Suprapubic skin (tissue), 4 donors: ENCODE results near the gene RPN2. TPM values are rescaled to one million over a fixed set of nuclear protein-coding genes. Genes with fewer than 3 reads are reported as not detected.
"Not testable (repeated sequence)": the region's sequence is repeated elsewhere in the genome, so short reads cannot be mapped to it uniquely, and the experiment has no call there.

Experiments used
- DNase-seq, 2 donors: peaks; one replicate each; pipeline ENCODE4 v3.0.0-alpha.2; 2019; ENCODE audit warnings: low spot score in 2 of 2
- H3K27ac ChIP-seq: fragments of 200-600 bp; sonication (generic); one replicate; pipeline ENCODE4 v1.5.1; 2019
- H3K27me3 ChIP-seq: fragments of 200-600 bp; sonication (generic); one replicate; pipeline ENCODE4 v1.5.1; 2019
- H3K36me3 ChIP-seq: fragments of 200-600 bp; sonication (generic); one replicate; pipeline ENCODE4 v1.5.1; 2019
- H3K4me1 ChIP-seq: fragments of 200-600 bp; sonication (generic); one replicate; pipeline ENCODE4 v1.5.1; 2019
- H3K4me3 ChIP-seq: fragments of 200-600 bp; sonication (generic); one replicate; pipeline ENCODE4 v1.5.1; 2019; ENCODE audit warnings: mild to moderate bottlenecking
- H3K9me3 ChIP-seq: fragments of 200-600 bp; sonication (generic); one replicate; pipeline ENCODE4 v1.5.1; 2019
- EP300 ChIP-seq: sonication (generic); formaldehyde crosslinking; IDR thresholded peaks from one replicate; pipeline ENCODE4 v1.6.1; 2017; ENCODE audit warnings: antibody characterized with exemption
- POLR2A ChIP-seq, 2 donors: fragments of 450-650 bp; IDR thresholded peaks; one replicate each; pipeline ENCODE4 v1.6.1; 2017; ENCODE audit warnings: antibody characterized with exemption in 2 of 2, mild to moderate bottlenecking in 2 of 2, moderate library complexity in 2 of 2
- POLR2AphosphoS5 ChIP-seq, 3 donors: sonication (generic); formaldehyde crosslinking; IDR thresholded peaks; one replicate each; pipeline ENCODE4 v1.6.1; 2017; ENCODE audit warnings: antibody characterized with exemption in 3 of 3
- WGBS: methylation state at CpG from one replicate; pipeline ENCODE4 v1.1.5; 2018; 5-methylcytosine and 5-hydroxymethylcytosine counted together
- total RNA-seq, 4 donors: library from RNA; depleted of rRNA; stranded (reverse); fragments of >200 nt; gene quantifications; one replicate each; pipeline ENCODE4 v1.1.0, GENCODE V29; 2016
- TF ChIP-seq, protein P1 (sequence below), 2 donors: fragments of 200-600 bp in 1 of 2; fragments of 450-650 bp in 1 of 2; sonication (generic) in 1 of 2; IDR thresholded peaks; one replicate each; pipeline ENCODE4 v1.5.1; 2016 to 2019; ENCODE audit warnings: antibody characterized with exemption in 2 of 2, mild to moderate bottlenecking in 1 of 2, moderate library complexity in 1 of 2

The RPN2 gene
- total RNA-seq, 4 donors from 2014 or later: 71.9 to 138 (median 132) TPM

DNA sequence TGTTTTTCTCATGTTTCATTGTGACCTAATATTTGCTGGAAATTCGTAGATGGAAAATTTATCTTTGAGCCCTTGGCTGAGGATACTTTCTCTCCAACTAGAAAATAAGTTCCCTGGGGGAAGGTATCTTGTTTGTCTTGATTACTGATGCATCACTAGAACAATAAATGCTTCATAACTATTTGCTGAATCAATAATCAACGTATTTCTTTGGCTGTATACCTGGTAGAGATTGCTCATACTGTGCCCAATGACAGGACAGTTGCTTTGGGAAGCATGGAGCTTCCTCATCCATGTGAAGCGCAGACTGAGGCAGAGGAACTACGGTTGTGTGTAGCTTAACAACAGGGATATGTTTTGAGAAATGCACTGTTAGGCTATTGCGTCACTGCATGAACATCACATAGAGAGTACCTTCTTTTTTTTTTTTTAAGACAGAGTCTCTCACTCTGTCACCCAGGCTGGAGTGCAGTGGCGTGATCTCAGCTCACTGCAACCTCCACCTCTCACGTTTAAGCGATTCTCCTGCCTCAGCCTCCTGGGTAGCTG lies 34.2 kb upstream of the RPN2 start:
- Histone ChIP-seq H3K27me3 (no peaks in the 10 kb centered on the region), H3K9me3 (no peaks in the 10 kb centered on the region), H3K4me3 (no peak overlapping the region), H3K4me1 (no peaks in the 10 kb centered on the region), H3K36me3 (no peaks in the 10 kb centered on the region), H3K27ac (no peak overlapping the region)
- 89% methylated on average over 7 of the region's 8 CpGs for whole genome bisulfite sequencing
- no peak for TF ChIP-seq POLR2AphosphoS5 (IDR thresholded peaks at IDR 0.05)
- TF ChIP-seq POLR2A (IDR thresholded peaks at IDR 0.05): no peak
- TF ChIP-seq, protein P1, sequence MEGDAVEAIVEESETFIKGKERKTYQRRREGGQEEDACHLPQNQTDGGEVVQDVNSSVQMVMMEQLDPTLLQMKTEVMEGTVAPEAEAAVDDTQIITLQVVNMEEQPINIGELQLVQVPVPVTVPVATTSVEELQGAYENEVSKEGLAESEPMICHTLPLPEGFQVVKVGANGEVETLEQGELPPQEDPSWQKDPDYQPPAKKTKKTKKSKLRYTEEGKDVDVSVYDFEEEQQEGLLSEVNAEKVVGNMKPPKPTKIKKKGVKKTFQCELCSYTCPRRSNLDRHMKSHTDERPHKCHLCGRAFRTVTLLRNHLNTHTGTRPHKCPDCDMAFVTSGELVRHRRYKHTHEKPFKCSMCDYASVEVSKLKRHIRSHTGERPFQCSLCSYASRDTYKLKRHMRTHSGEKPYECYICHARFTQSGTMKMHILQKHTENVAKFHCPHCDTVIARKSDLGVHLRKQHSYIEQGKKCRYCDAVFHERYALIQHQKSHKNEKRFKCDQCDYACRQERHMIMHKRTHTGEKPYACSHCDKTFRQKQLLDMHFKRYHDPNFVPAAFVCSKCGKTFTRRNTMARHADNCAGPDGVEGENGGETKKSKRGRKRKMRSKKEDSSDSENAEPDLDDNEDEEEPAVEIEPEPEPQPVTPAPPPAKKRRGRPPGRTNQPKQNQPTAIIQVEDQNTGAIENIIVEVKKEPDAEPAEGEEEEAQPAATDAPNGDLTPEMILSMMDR (IDR thresholded peaks at IDR 0.05): no peak
- TF ChIP-seq EP300: no peak
- DNase-seq: no peak

DNA sequence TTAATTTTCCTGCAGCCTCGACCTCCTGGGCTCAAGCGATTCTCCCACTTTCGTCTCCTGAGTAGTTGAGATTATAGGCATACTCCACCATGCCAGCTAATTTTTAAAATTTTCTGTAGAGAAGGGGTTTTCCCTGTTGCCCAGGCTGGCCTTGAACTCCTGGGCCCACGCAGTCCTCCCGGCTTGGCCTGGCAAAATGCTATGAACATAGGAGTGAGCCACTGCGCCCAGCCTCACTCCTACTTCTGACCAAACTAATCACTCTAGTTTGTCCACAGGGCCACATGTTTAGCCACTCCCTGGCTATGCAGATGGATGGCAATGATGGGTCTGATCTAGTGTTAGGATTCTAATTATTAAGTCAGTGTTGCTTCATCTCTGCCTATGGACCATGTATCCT lies 31.9 kb upstream of the RPN2 start:
- no peaks in the 10 kb centered on the region for H3K36me3 ChIP-seq
- WGBS: 97% methylated on average over 6 of the region's 6 CpGs
- no peak overlapping the region for H3K27ac ChIP-seq
- TF ChIP-seq POLR2A (IDR thresholded peaks at IDR 0.05): no peak
- TF ChIP-seq EP300: no peak
- TF ChIP-seq, protein P1 (IDR thresholded peaks at IDR 0.05): no peak
- TF ChIP-seq POLR2AphosphoS5 (IDR thresholded peaks at IDR 0.05): no peak
- H3K4me1 ChIP-seq: no peaks in the 10 kb centered on the region
- H3K9me3 ChIP-seq: no peaks in the 10 kb centered on the region
- no peak for DNase-seq
- no peaks in the 10 kb centered on the region for H3K27me3 ChIP-seq
- no peak overlapping the region for H3K4me3 ChIP-seq

DNA sequence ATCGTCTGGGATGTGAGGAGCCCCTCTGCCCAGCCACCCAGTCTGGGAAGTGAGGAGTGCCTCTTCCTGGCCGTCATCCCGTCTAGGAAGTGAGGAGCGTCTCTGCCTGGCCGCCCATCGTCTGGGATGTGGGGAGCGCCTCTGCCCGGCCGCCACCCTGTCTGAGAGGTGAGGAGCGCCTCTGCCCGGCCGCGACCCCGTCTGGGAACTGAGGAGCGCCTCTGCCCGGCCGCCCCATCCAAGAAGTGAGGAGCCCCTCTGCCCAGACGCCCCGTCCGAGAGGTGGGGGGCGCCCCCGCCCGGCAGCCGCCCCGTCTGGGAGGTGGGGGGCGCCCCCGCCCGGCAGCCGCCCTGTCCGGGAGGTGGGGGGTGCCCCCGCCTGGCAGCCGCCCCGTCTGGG lies 28.3 kb upstream of the RPN2 start:
- H3K27ac ChIP-seq, H3K36me3 ChIP-seq, H3K4me3 ChIP-seq, H3K27me3 ChIP-seq, DNase-seq, H3K4me1 ChIP-seq, H3K9me3 ChIP-seq: not testable (repeated sequence)
- 96% methylated on average over 25 of the region's 33 CpGs for WGBS

DNA sequence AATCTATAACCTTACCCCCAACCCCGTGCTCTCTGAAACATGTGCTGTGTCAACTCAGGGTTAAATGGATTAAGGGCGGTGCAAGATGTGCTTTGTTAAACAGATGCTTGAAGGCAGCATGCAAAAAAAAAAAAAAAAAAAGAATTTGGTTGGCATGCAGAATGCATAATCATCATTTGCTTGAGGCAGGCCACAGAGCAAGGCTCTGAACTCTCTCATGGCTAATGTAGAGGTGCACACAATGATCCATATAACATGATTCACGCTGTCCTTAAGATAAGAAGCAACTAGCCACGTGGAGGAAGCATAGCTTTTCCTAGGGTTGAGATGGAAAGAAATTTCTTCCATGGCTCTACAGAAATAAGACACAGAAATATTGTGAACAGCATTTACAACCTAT lies 27.6 kb upstream of the RPN2 start:
- no peak overlapping the region for H3K27ac ChIP-seq
- DNase-seq: no peak
- TF ChIP-seq, protein P1 (IDR thresholded peaks at IDR 0.05): no peak
- TF ChIP-seq EP300: no peak
- TF ChIP-seq POLR2A (IDR thresholded peaks at IDR 0.05): no peak
- TF ChIP-seq POLR2AphosphoS5 (IDR thresholded peaks at IDR 0.05): no peak
- no peaks in the 10 kb centered on the region for H3K9me3 ChIP-seq
- H3K4me3 ChIP-seq: no peak overlapping the region
- no peaks in the 10 kb centered on the region for H3K4me1 ChIP-seq
- 56% methylated on average over 4 of the region's 4 CpGs for WGBS
- no peaks in the 10 kb centered on the region for H3K27me3 ChIP-seq
- no peaks in the 10 kb centered on the region for H3K36me3 ChIP-seq

DNA sequence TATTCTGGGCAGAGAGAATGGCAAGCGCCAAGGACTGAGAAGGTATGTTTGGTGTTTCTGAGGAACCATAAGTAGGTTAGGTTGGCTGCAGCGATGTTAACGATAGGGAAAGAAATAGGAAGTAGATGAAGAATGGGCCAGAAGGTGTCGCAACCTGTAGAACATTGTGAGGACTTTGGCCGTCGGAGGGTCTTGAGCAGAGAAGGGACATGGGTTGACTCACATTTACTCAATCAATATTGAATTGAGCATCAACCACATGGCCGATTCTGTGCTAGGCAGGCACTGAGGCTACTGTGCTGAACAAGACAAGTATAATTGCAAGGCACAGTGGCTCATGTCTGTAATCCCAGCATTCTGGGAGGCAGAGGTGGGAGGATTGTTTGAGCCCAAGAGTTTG lies 26.8 kb upstream of the RPN2 start:
- H3K27me3 ChIP-seq: no peaks in the 10 kb centered on the region
- no peak for DNase-seq
- H3K27ac ChIP-seq: no peak overlapping the region
- H3K9me3 ChIP-seq: no peaks in the 10 kb centered on the region
- TF ChIP-seq POLR2A (IDR thresholded peaks at IDR 0.05): no peak
- no peak for TF ChIP-seq POLR2AphosphoS5 (IDR thresholded peaks at IDR 0.05)
- TF ChIP-seq EP300: no peak
- TF ChIP-seq, protein P1 (IDR thresholded peaks at IDR 0.05): no peak
- H3K4me3 ChIP-seq: no peak overlapping the region
- 92% methylated on average over 7 of the region's 7 CpGs for WGBS
- no peaks in the 10 kb centered on the region for H3K4me1 ChIP-seq
- no peaks in the 10 kb centered on the region for H3K36me3 ChIP-seq

DNA sequence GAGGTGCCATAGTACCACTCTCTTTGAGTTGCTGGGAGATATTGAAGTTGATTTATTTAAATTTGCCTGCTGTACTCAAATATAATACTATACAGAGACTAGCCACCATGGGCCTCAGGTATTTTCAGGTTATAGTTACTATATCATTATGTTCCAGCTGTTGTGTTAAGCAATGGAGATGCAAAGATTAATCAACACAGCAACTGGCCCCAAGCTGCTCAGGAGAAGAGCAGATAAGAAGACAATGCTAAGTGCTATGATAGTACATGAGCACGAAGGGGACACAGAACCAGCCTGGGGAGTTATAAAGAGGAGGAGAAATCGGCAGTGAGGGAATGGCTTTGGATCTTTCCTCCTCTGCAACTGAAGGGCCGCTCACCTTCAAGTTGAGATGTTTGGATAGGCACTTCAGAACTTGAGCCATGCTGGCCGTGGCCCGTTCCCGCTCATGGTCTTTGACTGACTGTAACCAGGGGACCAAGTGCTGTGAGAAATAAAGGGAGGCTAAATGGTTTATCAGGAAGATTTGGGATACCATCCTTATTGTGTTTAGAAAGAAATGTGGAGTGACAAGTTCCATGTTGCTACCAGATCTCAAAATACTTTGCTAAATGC lies 24.3 kb upstream of the RPN2 start:
- no peak overlapping the region for H3K4me3 ChIP-seq
- no peaks in the 10 kb centered on the region for H3K9me3 ChIP-seq
- 92% methylated on average over 6 of the region's 6 CpGs for WGBS
- H3K27ac ChIP-seq: no peak overlapping the region
- H3K36me3 ChIP-seq: no peaks in the 10 kb centered on the region
- DNase-seq: no peak
- H3K4me1 ChIP-seq: no peaks in the 10 kb centered on the region
- H3K27me3 ChIP-seq: no peaks in the 10 kb centered on the region
- TF ChIP-seq POLR2AphosphoS5 (IDR thresholded peaks at IDR 0.05): no peak
- TF ChIP-seq POLR2A (IDR thresholded peaks at IDR 0.05): no peak
- TF ChIP-seq, protein P1 (IDR thresholded peaks at IDR 0.05): no peak
- TF ChIP-seq EP300: no peak
